Amniotic stem cell (primary cell): Measurements from ENCODE around the gene SUN3.

Experiments
- DNase-seq: peaks from one replicate; lab custom pipeline; 2025; lab: John Stamatoyannopoulos, UW

The SUN3 gene

GRCh38 chr7:48028938-48029337 is at the start of gene SUN3:
Gene SUN3 (minus strand): TSS chr7:48029107. CDS start chr7:48028938, 169 bp downstream.
- DNase-seq = no peak

- DNase-seq = no peak
These were observed 49.6 kb upstream of the SUN3 start for GRCh38 chr7:48078470-48078869.

DNA sequence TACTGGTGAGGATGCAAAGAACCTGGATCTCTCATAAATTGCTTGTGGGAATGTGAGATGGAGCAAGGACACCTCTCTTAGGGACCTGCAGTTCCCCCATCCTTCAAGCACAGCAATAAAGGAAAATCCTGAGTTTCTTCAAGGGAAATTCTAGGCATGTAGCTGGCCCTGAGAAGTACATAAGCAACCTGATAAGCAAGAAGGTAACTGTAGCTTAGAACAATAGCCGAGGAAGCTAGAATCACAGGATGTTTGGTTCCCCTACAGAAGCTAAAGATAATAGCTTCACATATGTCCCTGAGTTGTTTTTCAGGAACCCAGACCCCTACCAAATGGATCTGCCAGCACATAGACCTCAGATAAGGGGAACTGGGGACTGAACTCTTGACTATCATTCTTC is 48.5 kb upstream of the SUN3 start:
- DNase-seq = no peak

- no peak for DNase-seq
These were observed 45.3 kb upstream of the SUN3 start for GRCh38 chr7:48074204-48074654.

GRCh38 chr7:48067475-48067874 is 38.6 kb upstream of the SUN3 start:
- DNase-seq = no peak

DNA sequence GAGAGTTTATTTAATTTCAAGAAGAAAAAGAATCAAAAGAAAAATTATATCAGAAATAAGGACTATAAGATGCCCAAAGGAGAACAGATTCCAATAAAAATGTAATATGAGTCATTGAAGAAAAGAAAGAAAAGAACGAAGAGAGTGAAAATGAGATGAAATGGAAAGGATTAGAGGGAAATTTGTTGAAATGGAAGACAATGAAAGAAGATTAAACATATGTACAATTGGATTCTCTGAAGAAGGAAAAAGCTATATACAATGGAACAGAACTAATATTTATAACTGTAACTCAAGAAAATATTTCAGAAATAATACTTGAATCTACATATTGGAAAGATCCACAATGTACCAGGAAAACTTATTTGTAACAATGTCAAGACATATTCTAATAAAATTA is 35.1 kb upstream of the SUN3 start:
- DNase-seq = no peak

GRCh38 chr7:48059706-48060105 is 30.8 kb upstream of the SUN3 start:
- no peak for DNase-seq

GRCh38 chr7:48058990-48059389 is 30.1 kb upstream of the SUN3 start:
- no peak for DNase-seq

- DNase-seq = no peak
These were observed 24.8 kb upstream of the SUN3 start for GRCh38 chr7:48053736-48054135.

GRCh38 chr7:48052748-48053147 is 23.8 kb upstream of the SUN3 start:
- no peak for DNase-seq

DNA sequence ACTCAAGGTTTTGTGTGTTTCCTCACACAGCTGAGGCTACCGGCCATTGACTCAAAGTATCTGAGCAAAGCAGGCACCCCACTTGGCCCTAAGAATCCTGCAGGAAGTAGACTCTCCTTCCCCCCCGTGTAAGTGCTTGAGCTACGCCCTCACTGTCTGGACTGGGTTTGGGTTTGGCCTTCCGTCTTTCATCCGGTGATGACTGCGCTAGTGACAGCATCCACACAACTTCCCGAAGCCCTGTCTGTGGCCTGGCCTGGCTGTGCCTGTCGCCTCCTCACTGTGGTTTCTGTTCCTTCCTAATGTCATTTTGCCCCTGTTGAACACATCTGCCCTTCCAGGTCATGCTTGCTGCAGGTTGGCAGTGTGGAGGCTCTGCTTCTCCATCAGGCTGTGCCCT is 20.9 kb upstream of the SUN3 start:
- no peak for DNase-seq

- no peak for DNase-seq
These were observed 19.2 kb upstream of the SUN3 start for GRCh38 chr7:48048113-48048512.

DNA sequence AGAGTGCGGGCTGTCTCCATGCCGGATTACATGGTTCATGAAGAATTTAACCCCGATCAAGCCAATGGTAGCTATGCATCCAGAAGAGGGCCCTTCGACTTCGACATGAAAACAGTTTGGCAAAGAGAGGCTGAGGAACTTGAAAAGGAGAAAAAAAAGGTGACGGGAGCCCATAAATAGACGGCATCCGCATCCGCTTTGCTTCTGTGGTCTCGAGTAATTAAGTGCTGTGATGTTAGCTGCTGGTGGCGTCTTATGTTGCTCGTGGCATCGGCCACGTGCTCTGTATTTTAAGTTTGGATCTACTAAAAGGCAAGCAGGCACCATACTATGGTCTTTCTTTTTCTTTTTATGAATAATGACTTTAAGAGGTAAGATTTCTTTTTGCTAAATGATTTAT is 17.6 kb upstream of the SUN3 start:
- DNase-seq = no peak

- no peak for DNase-seq
These were observed 16.4 kb upstream of the SUN3 start for GRCh38 chr7:48045195-48045765.

DNA sequence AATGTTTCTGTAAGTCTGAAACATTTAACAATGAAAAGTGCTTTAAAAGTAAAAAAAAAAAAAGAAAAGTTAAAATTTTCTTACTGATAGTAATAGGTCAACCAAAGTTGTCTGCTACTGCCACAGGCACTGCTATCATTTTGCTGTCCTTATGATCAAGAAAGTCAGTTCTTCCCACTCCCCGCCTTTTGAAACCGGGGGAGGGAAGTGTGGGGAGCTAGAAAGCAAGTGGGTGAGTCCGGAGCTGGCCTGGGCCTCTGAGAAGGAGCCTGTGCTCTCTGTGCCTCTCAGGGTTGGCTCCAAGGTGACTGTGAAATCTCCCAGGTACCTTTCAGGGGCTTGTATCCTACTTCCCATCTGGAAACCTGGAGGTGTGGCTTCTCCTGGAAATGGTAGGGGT is 13.7 kb upstream of the SUN3 start:
- DNase-seq = no peak

DNA sequence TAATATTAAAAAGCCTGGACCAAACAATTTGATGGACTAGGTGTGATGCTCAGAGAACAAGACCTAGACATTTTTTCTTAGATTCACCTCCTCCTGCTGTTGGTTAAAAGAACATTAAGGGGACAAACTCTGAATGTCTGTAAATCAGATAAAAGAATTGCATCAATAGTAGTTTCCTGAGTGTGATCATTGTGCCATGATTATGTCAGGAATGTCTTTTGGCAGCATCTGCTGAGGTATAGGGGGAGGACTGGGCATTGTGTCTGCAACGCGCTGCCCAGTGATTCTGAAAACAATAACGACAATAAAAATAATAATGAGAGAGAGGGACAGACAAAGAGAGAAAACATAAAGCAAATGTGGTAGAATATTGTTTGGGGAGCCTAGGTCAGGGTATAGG is 13.3 kb upstream of the SUN3 start:
- DNase-seq = no peak

DNA sequence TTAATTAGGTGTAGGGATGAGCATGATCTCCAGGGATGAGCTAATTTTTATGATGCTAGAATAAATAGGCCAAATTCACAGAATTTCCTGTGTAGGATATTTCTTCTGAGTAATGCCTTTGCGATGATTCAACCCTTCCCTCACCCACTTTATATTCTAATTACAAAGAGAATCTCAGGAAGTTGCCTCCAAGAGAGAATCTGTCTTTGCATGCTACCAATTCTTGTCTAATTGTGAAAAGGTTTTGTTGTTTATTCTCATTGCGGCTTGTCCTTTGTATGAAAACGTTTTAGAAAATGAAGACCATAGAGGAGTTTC is 12.7 kb upstream of the SUN3 start:
- DNase-seq = peak; percentile 25

- no peak for DNase-seq
These were observed 12.2 kb upstream of the SUN3 start for GRCh38 chr7:48040944-48041652.

GRCh38 chr7:48038815-48039506 is 10.1 kb upstream of the SUN3 start:
- no peak for DNase-seq

- DNase-seq = no peak
These were observed 7.1 kb upstream of the SUN3 start for GRCh38 chr7:48035967-48036478.

DNA sequence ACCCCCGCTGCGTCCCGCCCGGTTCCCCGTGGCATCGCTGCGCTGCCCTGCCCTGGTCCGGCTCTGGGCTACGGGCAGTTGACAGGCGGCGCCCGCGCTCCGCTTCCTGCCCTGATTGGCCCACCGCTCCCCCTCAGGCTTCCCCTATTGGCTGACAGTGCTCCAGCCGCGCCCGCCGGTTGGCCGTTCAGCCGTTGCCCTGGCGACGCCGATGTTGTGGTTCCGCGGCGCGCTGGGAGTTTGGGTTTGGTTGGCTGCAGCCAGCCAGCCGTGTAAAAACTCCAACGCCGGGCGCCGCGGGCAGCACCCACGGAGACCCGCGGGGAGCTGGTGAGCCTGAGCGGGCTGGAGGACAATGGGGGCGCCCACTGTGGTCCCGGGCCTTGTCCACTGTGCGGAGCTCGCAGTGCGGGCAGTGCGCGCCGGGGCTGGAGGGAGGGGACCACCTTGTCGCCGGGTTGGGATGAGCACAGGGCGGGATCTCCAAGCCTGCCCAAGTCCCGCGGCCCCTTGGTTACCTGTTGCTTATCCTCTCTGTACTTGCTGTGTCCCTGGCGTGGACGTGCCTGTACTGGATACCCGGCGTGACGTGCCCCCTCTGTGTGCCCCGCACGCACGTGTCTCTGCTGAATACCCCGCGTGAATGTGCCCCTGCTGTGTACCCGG is 6.5 kb upstream of the SUN3 start, which contains the start of gene C7orf57:
Gene C7orf57, plus strand, starts transcription at position 243 of the 666 bp plus-strand sequence. CDS start 766 bp downstream, outside the sequence.
- DNase-seq = peak; percentile 77

GRCh38 chr7:48033922-48034321 is 5.0 kb upstream of the SUN3 start:
- DNase-seq = no peak

DNA sequence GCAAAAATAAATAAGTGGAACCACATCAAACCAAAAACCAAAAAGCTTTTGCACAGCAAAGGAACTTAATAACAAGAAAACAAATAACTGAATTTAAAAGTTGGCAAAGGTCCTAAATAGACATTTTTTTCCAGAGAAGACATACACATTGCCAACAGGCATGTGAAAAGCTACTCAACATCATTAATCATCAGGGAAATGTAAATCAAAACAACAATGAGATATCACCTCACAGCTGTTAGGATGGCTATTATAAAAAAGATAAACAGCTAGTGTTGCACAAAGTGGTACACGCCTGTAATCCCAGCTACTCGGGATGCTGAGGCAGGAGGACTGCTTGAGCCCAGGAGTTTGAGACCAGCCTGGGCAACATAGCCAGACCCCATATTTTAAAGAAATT is 2.2 kb upstream of the SUN3 start:
- no peak for DNase-seq
